Neuronal stem cell (in vitro differentiated cells): ENCODE data around the gene UBA52.

Source experiments
- DNase-seq: peaks from one replicate; pipeline ENCODE4 v3.0.0-alpha.2; 2013; ENCODE audit warnings: low spot score
- H2AFZ ChIP-seq: one replicate; pipeline ENCODE4 v1.6.1; 2013; ENCODE audit warnings: mild to moderate bottlenecking, low read length, inconsistent platforms
- H2AK5ac ChIP-seq: 2 replicates; pipeline ENCODE4 v1.6.1; 2013; ENCODE audit warnings: low read depth, mild to moderate bottlenecking, inconsistent platforms, low read length, moderate library complexity, mixed read lengths
- H2BK120ac ChIP-seq: 2 replicates; pipeline ENCODE4 v1.6.1; 2013; ENCODE audit warnings: low read depth, mild to moderate bottlenecking, inconsistent platforms, low read length, moderate library complexity, mixed read lengths
- H2BK12ac ChIP-seq: one replicate; pipeline ENCODE4 v1.6.1; 2013; ENCODE audit warnings: low read length, inconsistent platforms
- H2BK15ac ChIP-seq: 2 replicates; pipeline ENCODE4 v1.6.1; 2013; ENCODE audit warnings: mild to moderate bottlenecking, low read length, inconsistent platforms, mixed read lengths
- H2BK5ac ChIP-seq: one replicate; pipeline ENCODE4 v1.6.1; 2013; ENCODE audit warnings: inconsistent platforms, mild to moderate bottlenecking, low read length, moderate library complexity
- H3K14ac ChIP-seq: one replicate; pipeline ENCODE4 v1.6.1; 2013; ENCODE audit warnings: low read length, inconsistent platforms
- H3K18ac ChIP-seq: 2 replicates; pipeline ENCODE4 v1.6.1; 2013; ENCODE audit warnings: low read length, inconsistent platforms
- H3K23ac ChIP-seq: 2 replicates; pipeline ENCODE4 v1.6.1; 2013; ENCODE audit warnings: low read depth, mild to moderate bottlenecking, mixed read lengths, low read length, inconsistent platforms; ENCODE audit not compliant: poor library complexity
- H3K27ac ChIP-seq: replicated peaks from 3 replicates; pipeline ENCODE4 v1.5.1; 2013; ENCODE audit warnings: low read length, inconsistent platforms
- H3K27me3 ChIP-seq, 3 experiments: 2 replicates each; pipeline ENCODE4 v1.6.1; 2013; ENCODE audit warnings: low read length in 3 of 3, mild to moderate bottlenecking in 2 of 3, inconsistent platforms in 1 of 3, low read depth in 1 of 3, mixed read lengths in 1 of 3, moderate library complexity in 1 of 3; ENCODE audit not compliant: control insufficient read depth in 3 of 3, insufficient read depth in 3 of 3
- H3K36me3 ChIP-seq, 2 donors: replicated peaks in 1 of 2; 2 replicates each; pipeline ENCODE4 v1.6.1; 2013; ENCODE audit warnings: low read length in 2 of 2; ENCODE audit not compliant: control insufficient read depth in 2 of 2, insufficient read depth in 2 of 2
- H3K4ac ChIP-seq: 2 replicates; pipeline ENCODE4 v1.6.1; 2013; ENCODE audit warnings: inconsistent platforms, mild to moderate bottlenecking, low read length, moderate library complexity
- H3K4me1 ChIP-seq, 2 donors: 1 replicate in 1 of 2; 2 replicates in 1 of 2; pipeline ENCODE4 v1.6.1; 2013; ENCODE audit warnings: low read length in 2 of 2, low read depth in 1 of 2; ENCODE audit not compliant: control insufficient read depth in 2 of 2, insufficient read depth in 1 of 2
- H3K4me2 ChIP-seq: one replicate; pipeline ENCODE4 v1.6.1; 2013; ENCODE audit warnings: mild to moderate bottlenecking, low read length, inconsistent platforms; ENCODE audit not compliant: insufficient read depth, poor library complexity, severe bottlenecking
- H3K4me3 ChIP-seq, 2 donors: 2 replicates each; pipeline ENCODE4 v1.5.1; 2013; ENCODE audit warnings: low read length in 2 of 2, mild to moderate bottlenecking in 2 of 2, inconsistent platforms in 1 of 2, moderate library complexity in 1 of 2
- H3K79me1 ChIP-seq: one replicate; pipeline ENCODE4 v1.6.1; 2013; ENCODE audit warnings: low read depth, mild to moderate bottlenecking, inconsistent platforms, low read length, moderate library complexity
- H3K9ac ChIP-seq: one replicate; pipeline ENCODE4 v1.6.1; 2013; ENCODE audit warnings: mild to moderate bottlenecking, low read depth, low read length, inconsistent platforms; ENCODE audit not compliant: poor library complexity
- H3K9me3 ChIP-seq, 2 donors: replicated peaks in 1 of 2; 2 replicates each; pipeline versions ENCODE3 to v1.6.1; 2013; ENCODE audit warnings: low read length in 2 of 2, mild to moderate bottlenecking in 2 of 2, inconsistent platforms in 1 of 2, low read depth in 1 of 2, mixed read lengths in 1 of 2, moderate library complexity in 1 of 2; ENCODE audit not compliant: control insufficient read depth in 2 of 2, insufficient read depth in 1 of 2
- H4K8ac ChIP-seq: one replicate; pipeline ENCODE4 v1.6.1; 2013; ENCODE audit warnings: low read depth, mild to moderate bottlenecking, inconsistent platforms, low read length, moderate library complexity
- H4K91ac ChIP-seq: one replicate; pipeline ENCODE4 v1.6.1; 2013; ENCODE audit warnings: low read length, low read depth, mild to moderate bottlenecking, inconsistent platforms; ENCODE audit not compliant: poor library complexity
- WGBS, 2 donors: extraction: QIAGEN DNeasy Blood & Tissue Kit; methylation state at CpG; one replicate each; pipeline ENCODE4 v1.1.7; 2013; ENCODE audit warnings: missing lambda C conversion rate in 2 of 2, mixed read lengths in 1 of 2; ENCODE audit not compliant: insufficient read length in 2 of 2, insufficient replicate concordance in 1 of 2; ENCODE audit errors: extremely low coverage in 2 of 2; 5-methylcytosine and 5-hydroxymethylcytosine counted together

The UBA52 gene

GRCh38 chr19:18608805-18609716 lies 37.4 kb downstream of the UBA52 start:
- Histone ChIP-seq H3K27me3 (peaks cover 73 to 98% (median 94%) of the 10 kb centered on the region in 3 experiments), H3K4me1 (peaks cover 28 to 45% of the 10 kb centered on the region in 2 donors), H3K27ac (no peak overlapping the region), H3K4ac (no peak overlapping the region), H3K79me1 (no peaks in the 10 kb centered on the region), H2AFZ (no peak overlapping the region), H2BK12ac (no peak overlapping the region), H2AK5ac (peak overlapping the region; percentile 79), H2BK120ac (no peak overlapping the region), H3K9ac (no peak overlapping the region), H4K8ac (no peak overlapping the region), H2BK15ac (no peak overlapping the region), H3K36me3 (no peaks in the 10 kb centered on the region), H3K4me3 (no peak overlapping the region), H3K18ac (peak overlapping the region; percentile 32), H4K91ac (no peak overlapping the region), H2BK5ac (no peak overlapping the region), H3K9me3 (no peaks in the 10 kb centered on the region), H3K14ac (no peak overlapping the region), H3K4me2 (no peak overlapping the region), H3K23ac (no peak overlapping the region)
- no CpG with 5 or more reads among the region's 9 CpGs for WGBS, 2 donors
- DNase-seq = no peak

DNA sequence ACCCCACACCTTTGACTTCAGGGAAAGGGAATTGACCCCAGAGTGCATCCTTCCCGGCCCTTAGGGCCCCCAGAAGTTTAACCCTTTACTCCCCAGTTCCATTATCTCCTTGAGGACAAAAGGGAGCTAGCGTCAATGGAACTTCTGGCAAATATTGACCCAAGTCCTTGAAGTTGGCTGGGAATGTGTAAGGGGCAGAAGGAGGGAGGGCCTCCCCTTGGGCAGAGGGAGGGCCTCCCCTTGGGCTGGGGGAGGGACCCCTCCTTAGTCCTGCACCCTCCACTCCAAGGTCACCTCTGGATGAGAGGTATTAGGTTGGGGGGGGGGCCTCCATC lies 38.0 kb downstream of the UBA52 start:
- Histone ChIP-seq H3K27ac (no peak overlapping the region), H3K9ac (no peak overlapping the region), H3K36me3 (no peaks in the 10 kb centered on the region), H2BK12ac (no peak overlapping the region), H3K14ac (no peak overlapping the region), H3K23ac (no peak overlapping the region), H2AK5ac (peak overlapping the region; percentile 96), H4K91ac (no peak overlapping the region), H4K8ac (no peak overlapping the region), H2BK5ac (peak overlapping the region; percentile 71), H3K27me3 (peaks cover 71 to 98% (median 94%) of the 10 kb centered on the region in 3 experiments), H3K4ac (no peak overlapping the region), H3K4me3 (no peak overlapping the region), H3K18ac (peak overlapping the region; percentile 64), H3K4me2 (no peak overlapping the region), H3K4me1 (peaks cover 24 to 39% of the 10 kb centered on the region in 2 donors), H2BK120ac (no peak overlapping the region), H3K79me1 (no peaks in the 10 kb centered on the region), H2BK15ac (no peak overlapping the region), H2AFZ (no peak overlapping the region), H3K9me3 (no peaks in the 10 kb centered on the region)
- DNase-seq = no peak
- no CpG with 5 or more reads among the region's 2 CpGs for WGBS, 2 donors

DNA sequence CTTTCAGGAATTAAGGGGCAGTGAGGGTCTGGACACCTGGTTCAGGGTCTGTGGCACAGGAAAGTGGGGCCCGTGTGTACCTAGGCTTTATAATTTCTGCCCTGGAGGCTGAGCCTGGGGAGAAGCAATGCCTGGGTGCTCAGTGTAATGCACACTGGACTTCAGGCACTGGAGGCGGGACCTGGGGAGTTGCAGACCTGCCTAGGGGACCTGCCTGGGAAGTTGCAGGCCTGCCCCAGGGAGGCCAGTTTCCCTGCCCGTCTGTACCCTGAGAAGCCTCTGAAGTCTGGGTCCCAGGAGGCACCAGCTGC lies 38.5 kb downstream of the UBA52 start:
- no peak overlapping the region for H2AFZ ChIP-seq
- peak overlapping the region; percentile 84 for H2BK12ac ChIP-seq
- H3K23ac ChIP-seq = no peak overlapping the region
- no peak overlapping the region for H3K4me2 ChIP-seq
- no peak overlapping the region for H3K4me3 ChIP-seq
- H3K27ac ChIP-seq = no peak overlapping the region
- no peak overlapping the region for H3K14ac ChIP-seq
- no peaks in the 10 kb centered on the region for H3K36me3 ChIP-seq
- DNase-seq = no peak
- WGBS, 2 donors = no CpG with 5 or more reads among the region's 3 CpGs
- H4K91ac ChIP-seq = no peak overlapping the region
- peak overlapping the region; percentile 77 for H3K9ac ChIP-seq
- H2AK5ac ChIP-seq = peak overlapping the region; percentile 96
- peaks cover 24 to 38% of the 10 kb centered on the region in 2 donors for H3K4me1 ChIP-seq
- peaks cover 69 to 97% (median 90%) of the 10 kb centered on the region in 3 experiments for H3K27me3 ChIP-seq
- no peak overlapping the region for H2BK15ac ChIP-seq
- peak overlapping the region; percentile 71 for H2BK5ac ChIP-seq
- no peaks in the 10 kb centered on the region for H3K79me1 ChIP-seq
- no peaks in the 10 kb centered on the region for H3K9me3 ChIP-seq
- no peak overlapping the region for H3K4ac ChIP-seq
- H4K8ac ChIP-seq = no peak overlapping the region
- H3K18ac ChIP-seq = peak overlapping the region; percentile 97
- no peak overlapping the region for H2BK120ac ChIP-seq

- Histone ChIP-seq H3K79me1 (no peaks in the 10 kb centered on the region), H4K8ac (no peak overlapping the region), H2BK120ac (no peak overlapping the region), H3K4me2 (peak overlapping the region; percentile 40), H2AK5ac (peak overlapping the region; percentile 96), H3K9ac (peak overlapping the region; percentile 77), H3K27ac (no peak overlapping the region), H2BK15ac (no peak overlapping the region), H3K23ac (no peak overlapping the region), H2AFZ (no peak overlapping the region), H4K91ac (no peak overlapping the region), H3K27me3 (peaks cover 64 to 94% (median 85%) of the 10 kb centered on the region in 3 experiments), H3K14ac (peak overlapping the region; percentile 56), H2BK5ac (no peak overlapping the region), H3K4me1 (peaks cover 21 to 38% of the 10 kb centered on the region in 2 donors), H3K9me3 (no peaks in the 10 kb centered on the region), H2BK12ac (peak overlapping the region; percentile 84), H3K18ac (peak overlapping the region; percentile 97), H3K4ac (no peak overlapping the region), H3K36me3 (no peaks in the 10 kb centered on the region), H3K4me3 (no peak overlapping the region)
- no peak for DNase-seq
- WGBS, 2 donors = no CpG with 5 or more reads among the region's 45 CpGs
Observed at GRCh38 chr19:18610556-18611326, 39.1 kb downstream of the UBA52 start.
